Loucy (cell line): ENCODE data around the gene PLD5.
"Not testable (repeated sequence)": the region's sequence is repeated elsewhere in the genome, so short reads cannot be mapped to it uniquely, and the experiment has no call there.

Experiments used
- H2AFZ ChIP-seq: fragments of 200-600 bp; sonication (generic); 2 replicates; pipeline ENCODE4 v1.6.0; 2016; ENCODE audit warnings: antibody characterized with exemption, mild to moderate bottlenecking, low read length, moderate library complexity
- H3F3A ChIP-seq: fragments of 200-600 bp; 2 replicates; pipeline ENCODE4 v1.6.0; 2016; ENCODE audit warnings: antibody characterized with exemption, low read depth, mild to moderate bottlenecking
- H3K27me3 ChIP-seq: fragments of 200-600 bp; sonication (generic); 2 replicates; pipeline ENCODE4 v1.6.1; 2014; ENCODE audit warnings: low read length, mild to moderate bottlenecking; ENCODE audit not compliant: insufficient read depth, poor library complexity, severe bottlenecking
- H3K36me3 ChIP-seq: fragments of 200-600 bp; sonication (generic); 2 replicates; pipeline ENCODE4 v1.6.1; 2016; ENCODE audit warnings: low read length; ENCODE audit not compliant: insufficient read depth
- H3K4me1 ChIP-seq: fragments of 200-600 bp; sonication (generic); 2 replicates; pipeline ENCODE4 v1.5.1; 2014; ENCODE audit warnings: low read length, mild to moderate bottlenecking; ENCODE audit not compliant: insufficient read depth, poor library complexity, severe bottlenecking
- H3K4me2 ChIP-seq: fragments of 200-600 bp; sonication (generic); 2 replicates; pipeline ENCODE4 v1.6.0; 2014; ENCODE audit warnings: antibody characterized with exemption, low read length, low read depth, mild to moderate bottlenecking; ENCODE audit not compliant: poor library complexity, severe bottlenecking
- H3K4me3 ChIP-seq: fragments of 200-600 bp; sonication (generic); 2 replicates; pipeline ENCODE4 v1.5.1; 2014; ENCODE audit warnings: low read length, mild to moderate bottlenecking, mixed read lengths; ENCODE audit not compliant: poor library complexity, severe bottlenecking
- H3K79me2 ChIP-seq: fragments of 200-600 bp; sonication (generic); 2 replicates; pipeline ENCODE4 v1.6.1; 2014; ENCODE audit warnings: low read length; ENCODE audit not compliant: insufficient read depth
- H3K9ac ChIP-seq: fragments of 200-600 bp; sonication (generic); 2 replicates; pipeline ENCODE4 v1.6.0; 2014; ENCODE audit warnings: mild to moderate bottlenecking, low read depth, low read length, moderate library complexity; ENCODE audit not compliant: poor library complexity, severe bottlenecking
- H3K9me2 ChIP-seq: fragments of 200-600 bp; sonication (generic); replicated peaks from 2 replicates; pipeline ENCODE4 v1.6.1; 2016; ENCODE audit warnings: low read depth, low read length, mixed read lengths
- H3K9me3 ChIP-seq: fragments of 200-600 bp; sonication (generic); 2 replicates; pipeline ENCODE4 v1.6.1; 2014; ENCODE audit warnings: mild to moderate bottlenecking, antibody characterized with exemption, low read length, low read depth; ENCODE audit not compliant: insufficient read depth
- H4K20me1 ChIP-seq: fragments of 200-600 bp; sonication (generic); 2 replicates; pipeline ENCODE4 v1.6.0; 2014; ENCODE audit warnings: antibody characterized with exemption, low read length, mild to moderate bottlenecking; ENCODE audit not compliant: insufficient read depth, poor library complexity, severe bottlenecking
- EZH2phosphoT487 ChIP-seq: fragments of 200-600 bp; IDR thresholded peaks from 2 replicates; pipeline ENCODE4 v1.6.1; 2018; ENCODE audit warnings: antibody characterized with exemption, mild to moderate bottlenecking, moderate library complexity, borderline replicate concordance
- TF ChIP-seq, protein P1 (sequence below): fragments of 200-600 bp; sonication (generic); conservative IDR thresholded peaks from 2 replicates; pipeline ENCODE4 v1.5.1; 2014; ENCODE audit warnings: mild to moderate bottlenecking, antibody characterized with exemption, low read length

Gene PLD5

DNA sequence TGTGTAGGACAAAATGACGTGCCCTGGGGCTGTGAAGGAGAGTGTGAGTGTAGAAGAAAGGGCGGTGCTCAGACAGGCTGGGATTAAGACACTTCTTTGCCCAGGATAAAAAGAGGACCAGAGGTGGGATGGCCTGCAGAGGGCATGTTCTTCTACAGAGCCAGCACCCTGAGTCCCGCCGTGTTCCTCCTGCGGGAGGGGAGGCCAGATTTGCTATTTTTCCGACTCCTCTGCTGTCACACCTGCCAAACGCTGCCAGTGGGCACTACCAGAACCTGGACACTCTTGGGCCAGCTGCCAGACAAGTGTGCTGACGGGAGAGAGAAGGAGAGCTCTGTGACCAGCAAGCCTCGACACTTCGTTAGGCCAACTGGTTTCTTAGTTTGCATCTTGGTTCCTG lies 206.4 kb downstream of the PLD5 start:
- Histone ChIP-seq H3K4me1 (no peaks in the 10 kb centered on the region), H3F3A (no peaks in the 10 kb centered on the region), H4K20me1 (no peaks in the 10 kb centered on the region), H3K79me2 (no peaks in the 10 kb centered on the region), H3K4me2 (no peak overlapping the region), H2AFZ (no peak overlapping the region), H3K9me3 (no peaks in the 10 kb centered on the region), H3K4me3 (no peak overlapping the region), H3K9ac (no peak overlapping the region), H3K27me3 (no peaks in the 10 kb centered on the region), H3K9me2 (no peaks in the 10 kb centered on the region), H3K36me3 (no peaks in the 10 kb centered on the region)
- no peak for TF ChIP-seq EZH2phosphoT487
- TF ChIP-seq, protein P1, sequence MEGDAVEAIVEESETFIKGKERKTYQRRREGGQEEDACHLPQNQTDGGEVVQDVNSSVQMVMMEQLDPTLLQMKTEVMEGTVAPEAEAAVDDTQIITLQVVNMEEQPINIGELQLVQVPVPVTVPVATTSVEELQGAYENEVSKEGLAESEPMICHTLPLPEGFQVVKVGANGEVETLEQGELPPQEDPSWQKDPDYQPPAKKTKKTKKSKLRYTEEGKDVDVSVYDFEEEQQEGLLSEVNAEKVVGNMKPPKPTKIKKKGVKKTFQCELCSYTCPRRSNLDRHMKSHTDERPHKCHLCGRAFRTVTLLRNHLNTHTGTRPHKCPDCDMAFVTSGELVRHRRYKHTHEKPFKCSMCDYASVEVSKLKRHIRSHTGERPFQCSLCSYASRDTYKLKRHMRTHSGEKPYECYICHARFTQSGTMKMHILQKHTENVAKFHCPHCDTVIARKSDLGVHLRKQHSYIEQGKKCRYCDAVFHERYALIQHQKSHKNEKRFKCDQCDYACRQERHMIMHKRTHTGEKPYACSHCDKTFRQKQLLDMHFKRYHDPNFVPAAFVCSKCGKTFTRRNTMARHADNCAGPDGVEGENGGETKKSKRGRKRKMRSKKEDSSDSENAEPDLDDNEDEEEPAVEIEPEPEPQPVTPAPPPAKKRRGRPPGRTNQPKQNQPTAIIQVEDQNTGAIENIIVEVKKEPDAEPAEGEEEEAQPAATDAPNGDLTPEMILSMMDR = no peak

DNA sequence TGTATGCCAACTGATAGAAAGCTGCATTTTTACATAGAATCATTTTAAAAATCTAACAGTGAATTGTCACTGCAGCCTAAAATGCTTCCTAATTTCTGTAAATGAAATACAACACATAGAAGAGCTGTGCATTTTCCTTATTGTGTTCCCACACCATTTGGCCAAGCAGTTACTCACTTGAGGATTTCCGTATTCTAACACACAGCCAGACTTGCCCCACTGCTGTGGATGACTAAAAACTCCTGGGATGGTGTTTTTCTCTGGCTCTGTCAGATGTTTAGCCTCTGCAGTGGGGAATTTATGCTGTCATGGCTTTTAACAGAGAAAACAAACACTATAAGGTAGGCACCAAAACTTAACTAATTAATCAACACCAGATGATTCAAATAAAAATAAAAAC lies 209.6 kb downstream of the PLD5 start:
- not testable (repeated sequence) for H3K4me1 ChIP-seq, H2AFZ ChIP-seq

DNA sequence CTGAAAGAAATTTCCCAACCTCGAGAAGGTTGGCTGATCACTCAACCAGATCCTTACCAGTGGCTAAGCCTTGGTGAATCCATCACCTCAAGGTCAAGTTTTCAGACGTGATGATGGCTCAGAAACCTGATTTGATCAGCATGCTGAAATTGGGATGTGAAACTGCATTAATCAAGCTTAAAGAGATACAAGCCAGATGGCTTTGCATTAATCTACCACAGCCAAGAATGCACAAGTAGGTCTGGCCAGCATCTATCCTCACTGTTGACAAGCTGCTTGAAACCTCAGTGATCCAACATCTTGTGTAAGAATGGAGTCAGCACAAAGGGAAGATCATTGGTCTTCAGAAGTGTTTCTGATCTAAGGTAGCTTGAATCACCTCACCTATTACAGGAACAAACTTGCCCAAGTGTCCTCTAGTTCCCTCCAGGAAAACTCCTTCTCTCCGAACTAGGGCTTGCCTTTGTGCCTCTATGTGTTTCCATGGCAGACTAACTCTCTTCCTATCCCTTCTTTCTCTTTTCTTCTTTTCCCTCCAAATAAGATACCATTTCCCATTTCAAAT lies 210.3 kb downstream of the PLD5 start:
- H3K4me1 ChIP-seq, H3K9me3 ChIP-seq, H3F3A ChIP-seq, H3K27me3 ChIP-seq, H3K79me2 ChIP-seq, H3K4me2 ChIP-seq, H2AFZ ChIP-seq, H3K36me3 ChIP-seq, H3K9me2 ChIP-seq, H3K9ac ChIP-seq, H3K4me3 ChIP-seq, H4K20me1 ChIP-seq: not testable (repeated sequence)

More for the DNA sequence above, 209.6 kb downstream of the PLD5 start:
- not testable (repeated sequence) for H3K9me2 ChIP-seq, H3K27me3 ChIP-seq, H3K79me2 ChIP-seq, H3K9ac ChIP-seq, H3K9me3 ChIP-seq, H3K4me2 ChIP-seq, H3K4me3 ChIP-seq, H3F3A ChIP-seq, H4K20me1 ChIP-seq, H3K36me3 ChIP-seq

DNA sequence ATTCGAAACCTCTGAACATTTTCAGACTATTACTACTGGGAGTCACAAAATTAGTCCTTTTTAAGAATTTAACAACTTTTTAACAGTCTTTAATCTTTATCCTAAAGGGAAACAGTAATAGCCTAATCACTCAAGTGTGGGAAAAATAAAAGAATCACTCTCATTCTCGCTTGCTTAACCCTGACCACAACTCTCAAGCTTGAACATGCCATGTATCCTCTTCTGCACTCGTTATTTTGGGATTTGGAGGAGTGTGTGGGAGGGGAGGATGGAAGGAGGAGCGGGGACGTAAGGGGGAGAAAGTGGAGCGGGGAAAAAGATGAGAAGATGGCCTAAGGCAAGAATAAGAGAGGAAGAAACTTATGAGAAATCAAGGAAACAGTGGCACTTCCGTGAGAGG lies 215.8 kb downstream of the PLD5 start:
- H3K9me3 ChIP-seq, H3K36me3 ChIP-seq, H2AFZ ChIP-seq, H3K9me2 ChIP-seq, H3K4me3 ChIP-seq, H3K4me2 ChIP-seq, H3K4me1 ChIP-seq, H4K20me1 ChIP-seq, H3K79me2 ChIP-seq, H3F3A ChIP-seq, H3K27me3 ChIP-seq, H3K9ac ChIP-seq: not testable (repeated sequence)

DNA sequence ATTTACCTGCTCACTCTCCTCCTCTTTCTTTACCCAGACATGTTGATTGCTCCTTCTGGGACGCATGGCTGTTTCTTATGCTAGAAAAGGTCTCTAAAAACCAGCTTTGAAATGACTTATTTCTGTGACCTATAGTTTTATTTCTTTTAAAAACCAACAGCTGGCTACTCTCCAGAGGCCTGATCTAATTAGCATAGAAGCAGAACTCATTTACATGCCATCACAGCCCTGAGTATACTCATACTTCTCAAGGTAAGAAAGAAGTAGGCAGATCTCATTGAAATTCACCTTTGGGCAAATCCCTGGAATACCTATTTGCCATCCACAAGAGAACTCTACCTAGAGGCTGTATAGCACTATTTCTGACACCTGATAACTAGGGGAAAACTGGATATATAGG lies 230.7 kb downstream of the PLD5 start:
- not testable (repeated sequence) for H3K4me1 ChIP-seq, H4K20me1 ChIP-seq, H3K4me3 ChIP-seq, H2AFZ ChIP-seq, H3K9me2 ChIP-seq, H3K9me3 ChIP-seq, H3K4me2 ChIP-seq, H3K27me3 ChIP-seq, H3F3A ChIP-seq, H3K9ac ChIP-seq, H3K79me2 ChIP-seq, H3K36me3 ChIP-seq

DNA sequence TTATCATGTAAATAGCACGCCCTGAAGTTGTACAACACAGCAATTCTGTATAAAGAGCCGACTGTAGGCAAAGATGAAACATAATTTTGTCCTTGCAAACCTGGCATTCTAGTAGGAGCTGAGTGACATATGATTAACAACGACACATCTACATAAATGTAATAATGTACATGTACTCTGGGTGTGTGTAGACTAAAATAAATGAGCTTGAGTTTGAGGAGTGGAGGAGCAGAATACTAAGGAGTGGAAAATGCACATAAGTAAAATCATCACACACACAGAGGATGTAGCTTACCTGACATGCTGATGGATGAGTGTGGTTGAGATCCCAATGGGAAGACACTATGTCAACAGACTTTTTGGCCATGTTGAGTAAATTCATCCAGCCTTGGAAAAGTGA lies 236.4 kb downstream of the PLD5 start:
- not testable (repeated sequence) for H3K27me3 ChIP-seq, H3K36me3 ChIP-seq, H3F3A ChIP-seq, H3K4me1 ChIP-seq, H3K4me2 ChIP-seq, H3K79me2 ChIP-seq, H3K9me2 ChIP-seq, H3K4me3 ChIP-seq, H2AFZ ChIP-seq, H4K20me1 ChIP-seq, H3K9me3 ChIP-seq, H3K9ac ChIP-seq
